Skeletal muscle satellite cell (primary cell): ENCODE data around the gene PPM1B.
"Not testable (repeated sequence)": the region's sequence is repeated elsewhere in the genome, so short reads cannot be mapped to it uniquely, and the experiment has no call there.

Experiments used
- H3K27me3 ChIP-seq: 2 replicates; pipeline ENCODE4 v1.7.0; 2013; ENCODE audit warnings: low read length; ENCODE audit not compliant: control insufficient read depth, insufficient read depth
- H3K36me3 ChIP-seq: 2 replicates; pipeline ENCODE4 v1.7.0; 2013; ENCODE audit warnings: mild to moderate bottlenecking, control low read depth, low read length; ENCODE audit not compliant: insufficient read depth
- H3K4me1 ChIP-seq: 2 replicates; pipeline ENCODE4 v1.7.0; 2013; ENCODE audit warnings: low read length; ENCODE audit not compliant: control insufficient read depth, insufficient read depth
- H3K4me2 ChIP-seq: 2 replicates; pipeline ENCODE4 v1.7.0; 2013; ENCODE audit warnings: mild to moderate bottlenecking, low read length
- H3K4me3 ChIP-seq: 2 replicates; pipeline ENCODE4 v1.7.0; 2013; ENCODE audit warnings: low read length
- H3K9ac ChIP-seq: 2 replicates; pipeline ENCODE4 v1.7.0; 2013; ENCODE audit warnings: mild to moderate bottlenecking, low read depth, low read length, moderate library complexity
- H3K9me3 ChIP-seq: replicated peaks from 2 replicates; pipeline ENCODE4 v1.7.0; 2013; ENCODE audit warnings: mild to moderate bottlenecking, control low read depth, low read length

The PPM1B gene

GRCh38 chr2:44255704-44256103, 87.0 kb downstream of the PPM1B start:
- not testable (repeated sequence) for H3K9me3 ChIP-seq, H3K9ac ChIP-seq, H3K4me2 ChIP-seq, H3K4me3 ChIP-seq, H3K36me3 ChIP-seq, H3K27me3 ChIP-seq, H3K4me1 ChIP-seq

DNA sequence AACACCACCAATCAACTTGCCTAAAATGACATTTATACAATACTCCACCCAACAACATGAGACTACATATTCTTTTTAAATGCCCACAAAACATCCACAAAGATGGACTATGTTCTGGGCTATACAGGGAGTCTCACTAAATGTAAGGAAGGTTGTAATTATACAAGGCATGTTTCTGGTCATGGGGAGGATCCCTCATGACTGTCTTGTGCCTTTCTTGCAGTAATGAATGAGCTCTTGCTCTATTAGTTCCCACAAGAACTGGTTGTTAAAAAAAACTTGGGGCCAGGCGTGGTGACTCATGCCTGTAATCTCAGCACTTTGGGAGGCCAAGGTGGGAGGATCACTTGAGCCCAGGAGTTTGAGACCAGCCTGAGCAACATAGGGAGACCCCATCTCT, 89.1 kb downstream of the PPM1B start:
- H3K4me3 ChIP-seq: not testable (repeated sequence)

DNA sequence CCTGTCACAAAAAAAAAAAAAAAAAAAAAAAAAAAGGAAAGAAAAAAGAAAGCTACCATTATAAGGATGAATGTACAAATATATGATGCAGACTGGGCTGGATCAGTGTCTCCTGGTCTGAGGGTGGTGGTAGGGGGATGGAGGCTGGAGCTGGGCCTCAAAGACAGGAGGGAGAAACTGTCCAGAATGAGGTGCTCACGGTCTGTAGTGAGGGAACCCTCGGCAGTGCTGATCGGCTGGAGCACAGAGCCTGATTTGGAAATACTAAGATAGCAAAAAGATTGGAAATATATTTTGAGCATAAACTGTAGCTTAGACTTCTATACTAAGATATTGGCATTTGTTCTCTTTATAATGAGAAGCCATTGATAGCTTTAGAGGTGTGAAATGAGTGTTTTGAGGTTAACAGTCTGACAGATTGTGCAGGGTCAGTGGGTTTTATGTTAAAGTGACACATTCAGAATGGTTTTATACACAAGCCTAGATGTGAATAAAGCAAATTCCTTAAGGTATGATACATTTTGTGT, 98.7 kb downstream of the PPM1B start:
- H3K4me2 ChIP-seq: peak overlapping the region; percentile 63
- H3K9ac ChIP-seq: no peak overlapping the region
- no peak overlapping the region for H3K4me3 ChIP-seq
- no peaks in the 10 kb centered on the region for H3K36me3 ChIP-seq
- no peaks in the 10 kb centered on the region for H3K9me3 ChIP-seq
- H3K4me1 ChIP-seq: peaks cover 16% of the 10 kb centered on the region
- H3K27me3 ChIP-seq: no peaks in the 10 kb centered on the region

More for the DNA sequence above, 89.1 kb downstream of the PPM1B start:
- not testable (repeated sequence) for H3K4me1 ChIP-seq, H3K4me2 ChIP-seq, H3K9me3 ChIP-seq, H3K36me3 ChIP-seq, H3K27me3 ChIP-seq, H3K9ac ChIP-seq

- peak overlapping the region; percentile 63 for H3K4me2 ChIP-seq
- H3K9me3 ChIP-seq: no peaks in the 10 kb centered on the region
- H3K4me1 ChIP-seq: peaks cover 16% of the 10 kb centered on the region
- H3K36me3 ChIP-seq: no peaks in the 10 kb centered on the region
- peak overlapping the region; percentile 18 for H3K4me3 ChIP-seq
- no peaks in the 10 kb centered on the region for H3K27me3 ChIP-seq
- peak overlapping the region; percentile 40 for H3K9ac ChIP-seq
Measured at GRCh38 chr2:44267796-44268648, 99.3 kb downstream of the PPM1B start.

GRCh38 chr2:44269831-44270230, 101.2 kb downstream of the PPM1B start:
- Histone ChIP-seq H3K9me3 (no peaks in the 10 kb centered on the region), H3K4me1 (peaks cover 16% of the 10 kb centered on the region), H3K27me3 (no peaks in the 10 kb centered on the region)

GRCh38 chr2:44271296-44271695, 102.6 kb downstream of the PPM1B start:
- Histone ChIP-seq H3K4me1 (peaks cover 25% of the 10 kb centered on the region), H3K36me3 (no peaks in the 10 kb centered on the region), H3K9ac (no peak overlapping the region)

More at GRCh38 chr2:44269831-44270230, 101.2 kb downstream of the PPM1B start:
- Histone ChIP-seq H3K4me2 (no peak overlapping the region), H3K4me3 (no peak overlapping the region), H3K36me3 (no peaks in the 10 kb centered on the region), H3K9ac (no peak overlapping the region)

GRCh38 chr2:44273076-44273475, 104.4 kb downstream of the PPM1B start:
- Histone ChIP-seq H3K9ac (no peak overlapping the region), H3K4me2 (no peak overlapping the region), H3K4me3 (no peak overlapping the region), H3K4me1 (peaks cover 18% of the 10 kb centered on the region), H3K27me3 (no peaks in the 10 kb centered on the region), H3K36me3 (no peaks in the 10 kb centered on the region), H3K9me3 (no peaks in the 10 kb centered on the region)

More at GRCh38 chr2:44271296-44271695, 102.6 kb downstream of the PPM1B start:
- Histone ChIP-seq H3K9me3 (no peaks in the 10 kb centered on the region), H3K27me3 (no peaks in the 10 kb centered on the region), H3K4me3 (no peak overlapping the region), H3K4me2 (no peak overlapping the region)

- Histone ChIP-seq H3K4me1 (peaks cover 12% of the 10 kb centered on the region), H3K4me2 (no peak overlapping the region), H3K4me3 (no peak overlapping the region)
Measured at GRCh38 chr2:44273596-44273995, 104.9 kb downstream of the PPM1B start.

DNA sequence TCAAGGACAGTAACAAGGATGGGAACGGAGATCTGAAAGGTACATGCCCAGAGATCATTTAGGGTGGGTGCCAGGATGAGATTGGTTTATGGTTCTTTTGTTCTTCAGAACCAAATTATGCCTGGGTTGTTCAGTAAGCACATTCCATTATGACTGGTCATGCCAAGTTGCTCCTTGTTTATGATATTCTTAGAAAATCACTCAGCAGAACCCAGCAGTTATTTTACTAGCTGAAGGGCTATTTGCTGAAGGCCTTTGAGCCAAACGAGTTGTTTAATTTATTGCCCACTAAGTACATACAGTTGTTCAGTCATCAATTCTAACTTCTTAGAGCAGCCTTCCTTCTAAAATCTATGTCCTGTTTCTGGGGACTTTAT, 107.2 kb downstream of the PPM1B start:
- Histone ChIP-seq H3K9ac (no peak overlapping the region), H3K36me3 (no peaks in the 10 kb centered on the region), H3K4me3 (no peak overlapping the region), H3K4me2 (peak overlapping the region; percentile 30), H3K9me3 (no peaks in the 10 kb centered on the region), H3K4me1 (peaks cover 11% of the 10 kb centered on the region), H3K27me3 (no peaks in the 10 kb centered on the region)

More at GRCh38 chr2:44273596-44273995, 104.9 kb downstream of the PPM1B start:
- Histone ChIP-seq H3K27me3 (no peaks in the 10 kb centered on the region), H3K9me3 (no peaks in the 10 kb centered on the region), H3K36me3 (no peaks in the 10 kb centered on the region), H3K9ac (no peak overlapping the region)

- no peaks in the 10 kb centered on the region for H3K9me3 ChIP-seq
- no peak overlapping the region for H3K4me2 ChIP-seq
- H3K4me3 ChIP-seq: no peak overlapping the region
- no peak overlapping the region for H3K9ac ChIP-seq
- no peaks in the 10 kb centered on the region for H3K27me3 ChIP-seq
- no peaks in the 10 kb centered on the region for H3K36me3 ChIP-seq
- H3K4me1 ChIP-seq: peaks cover 11% of the 10 kb centered on the region
Measured at GRCh38 chr2:44277541-44277940, 108.9 kb downstream of the PPM1B start.

GRCh38 chr2:44280869-44281268, 112.2 kb downstream of the PPM1B start:
- Histone ChIP-seq H3K4me1 (peaks cover 6% of the 10 kb centered on the region), H3K9me3 (no peaks in the 10 kb centered on the region), H3K27me3 (no peaks in the 10 kb centered on the region), H3K4me2 (no peak overlapping the region), H3K9ac (no peak overlapping the region), H3K36me3 (no peaks in the 10 kb centered on the region), H3K4me3 (no peak overlapping the region)
